Mesendoderm (in vitro differentiated cells): ENCODE results near the gene AP5Z1.

Experiments used
- DNase-seq: peaks from one replicate; pipeline ENCODE4 v3.0.0; 2013
- H2AK5ac ChIP-seq: 2 replicates; pipeline ENCODE4 v1.6.1; 2013; ENCODE audit warnings: low read length, inconsistent platforms
- H2BK120ac ChIP-seq: 2 replicates; pipeline ENCODE4 v1.6.1; 2013; ENCODE audit warnings: low read depth, mild to moderate bottlenecking, low read length, moderate library complexity, mixed read lengths
- H2BK15ac ChIP-seq: replicated peaks from 2 replicates; pipeline ENCODE4 v1.6.1; 2013; ENCODE audit warnings: low read depth, mild to moderate bottlenecking, moderate library complexity
- H2BK5ac ChIP-seq: 2 replicates; pipeline ENCODE4 v1.6.1; 2013; ENCODE audit warnings: low read length, inconsistent platforms
- H3K18ac ChIP-seq: 2 replicates; pipeline ENCODE4 v1.6.1; 2013; ENCODE audit warnings: mild to moderate bottlenecking, low read length, mixed read lengths
- H3K23ac ChIP-seq: one replicate; pipeline ENCODE4 v1.6.1; 2013; ENCODE audit warnings: low read length
- H3K27ac ChIP-seq: 2 replicates; pipeline ENCODE4 v1.5.1; 2013; ENCODE audit warnings: low read depth, mild to moderate bottlenecking, inconsistent platforms, low read length, moderate library complexity
- H3K27me3 ChIP-seq: 2 replicates; pipeline ENCODE4 v1.6.1; 2013; ENCODE audit warnings: low read length, control low read depth, mild to moderate bottlenecking, inconsistent platforms; ENCODE audit not compliant: insufficient read depth, poor library complexity
- H3K36me3 ChIP-seq: 2 replicates; pipeline ENCODE4 v1.6.1; 2013; ENCODE audit warnings: low read length, inconsistent platforms; ENCODE audit not compliant: control insufficient read depth, insufficient read depth
- H3K4ac ChIP-seq: one replicate; pipeline ENCODE4 v1.6.1; 2013; ENCODE audit warnings: low read depth, mild to moderate bottlenecking, low read length, moderate library complexity
- H3K4me1 ChIP-seq: 2 replicates; pipeline ENCODE4 v1.6.1; 2013; ENCODE audit warnings: low read depth, low read length, inconsistent platforms; ENCODE audit not compliant: control insufficient read depth
- H3K4me2 ChIP-seq: 2 replicates; pipeline ENCODE4 v1.6.1; 2013; ENCODE audit warnings: low read length
- H3K4me3 ChIP-seq: 2 replicates; pipeline ENCODE4 v1.5.1; 2013; ENCODE audit warnings: mild to moderate bottlenecking, low read length
- H3K56ac ChIP-seq: one replicate; pipeline ENCODE4 v1.6.1; 2013; ENCODE audit warnings: low read length
- H3K79me1 ChIP-seq: 2 replicates; pipeline ENCODE4 v1.6.1; 2013; ENCODE audit warnings: low read length, inconsistent platforms
- H3K79me2 ChIP-seq: 2 replicates; pipeline ENCODE4 v1.6.1; 2013; ENCODE audit warnings: mild to moderate bottlenecking, low read length; ENCODE audit not compliant: control insufficient read depth, insufficient read depth
- H3K9ac ChIP-seq: 2 replicates; pipeline ENCODE4 v1.6.1; 2013; ENCODE audit warnings: low read length, inconsistent platforms
- H4K5ac ChIP-seq: one replicate; pipeline ENCODE4 v1.6.1; 2013; ENCODE audit warnings: low read length
- H4K8ac ChIP-seq: one replicate; pipeline ENCODE4 v1.6.1; 2013; ENCODE audit warnings: low read depth, mild to moderate bottlenecking, control low read depth, low read length, moderate library complexity
- WGBS: extraction: QIAGEN DNeasy Blood & Tissue Kit; methylation state at CpG from one replicate; pipeline ENCODE4 v1.1.7; 2013; ENCODE audit warnings: low lambda C conversion rate, missing lambda C conversion rate; ENCODE audit not compliant: insufficient coverage; ENCODE audit errors: extremely low coverage; 5-methylcytosine and 5-hydroxymethylcytosine counted together

The AP5Z1 gene

GRCh38 chr7:4747746-4748145 is 27.7 kb upstream of the AP5Z1 start:
- no peak overlapping the region for H3K56ac ChIP-seq
- H3K4ac ChIP-seq: no peak overlapping the region
- no peaks in the 10 kb centered on the region for H3K79me2 ChIP-seq
- H3K23ac ChIP-seq: no peak overlapping the region
- H2BK5ac ChIP-seq: no peak overlapping the region
- H4K8ac ChIP-seq: no peak overlapping the region
- H3K4me3 ChIP-seq: no peak overlapping the region
- no peaks in the 10 kb centered on the region for H3K79me1 ChIP-seq
- H3K27me3 ChIP-seq: no peaks in the 10 kb centered on the region
- H2BK15ac ChIP-seq: no peak overlapping the region
- H2BK120ac ChIP-seq: no peak overlapping the region
- peaks cover 2% of the 10 kb centered on the region for H3K4me1 ChIP-seq
- DNase-seq: no peak
- no peak overlapping the region for H3K18ac ChIP-seq
- no peak overlapping the region for H3K4me2 ChIP-seq
- no peak overlapping the region for H3K9ac ChIP-seq
- H3K36me3 ChIP-seq: no peaks in the 10 kb centered on the region
- no peak overlapping the region for H4K5ac ChIP-seq
- no CpG with 5 or more reads among the region's 11 CpGs for WGBS
- H3K27ac ChIP-seq: no peak overlapping the region
- H2AK5ac ChIP-seq: no peak overlapping the region

- Histone ChIP-seq H3K36me3 (no peaks in the 10 kb centered on the region), H3K56ac (no peak overlapping the region), H3K18ac (no peak overlapping the region), H3K23ac (no peak overlapping the region), H3K27me3 (no peaks in the 10 kb centered on the region), H2BK120ac (no peak overlapping the region), H3K4me1 (peaks cover 2% of the 10 kb centered on the region), H3K4ac (no peak overlapping the region), H3K79me2 (no peaks in the 10 kb centered on the region), H3K4me3 (no peak overlapping the region), H4K8ac (no peak overlapping the region), H3K4me2 (no peak overlapping the region), H3K79me1 (no peaks in the 10 kb centered on the region), H2AK5ac (no peak overlapping the region), H4K5ac (no peak overlapping the region), H2BK5ac (no peak overlapping the region), H3K27ac (no peak overlapping the region), H3K9ac (no peak overlapping the region), H2BK15ac (no peak overlapping the region)
- no CpG with 5 or more reads among the region's 10 CpGs for WGBS
- DNase-seq: no peak
Observed at GRCh38 chr7:4748231-4748681, 27.2 kb upstream of the AP5Z1 start.

- H3K4me2 ChIP-seq: no peak overlapping the region
- no peak for DNase-seq
- H3K27me3 ChIP-seq: no peaks in the 10 kb centered on the region
- H2BK5ac ChIP-seq: no peak overlapping the region
- H3K27ac ChIP-seq: no peak overlapping the region
- H3K23ac ChIP-seq: no peak overlapping the region
- H3K4me3 ChIP-seq: no peak overlapping the region
- no peak overlapping the region for H2AK5ac ChIP-seq
- H3K36me3 ChIP-seq: no peaks in the 10 kb centered on the region
- no peak overlapping the region for H3K56ac ChIP-seq
- no peak overlapping the region for H4K5ac ChIP-seq
- no CpG with 5 or more reads among the region's 14 CpGs for WGBS
- H3K79me2 ChIP-seq: no peaks in the 10 kb centered on the region
- H3K18ac ChIP-seq: no peak overlapping the region
- no peak overlapping the region for H2BK15ac ChIP-seq
- H3K9ac ChIP-seq: no peak overlapping the region
- no peak overlapping the region for H3K4ac ChIP-seq
- H3K79me1 ChIP-seq: no peaks in the 10 kb centered on the region
- peaks cover 2% of the 10 kb centered on the region for H3K4me1 ChIP-seq
- H2BK120ac ChIP-seq: no peak overlapping the region
- H4K8ac ChIP-seq: no peak overlapping the region
Observed at GRCh38 chr7:4749363-4749762, 26.1 kb upstream of the AP5Z1 start.

- no peaks in the 10 kb centered on the region for H3K27me3 ChIP-seq
- no peak overlapping the region for H4K8ac ChIP-seq
- H3K18ac ChIP-seq: no peak overlapping the region
- H2BK5ac ChIP-seq: no peak overlapping the region
- no peak overlapping the region for H3K23ac ChIP-seq
- no peak overlapping the region for H3K9ac ChIP-seq
- no peaks in the 10 kb centered on the region for H3K79me2 ChIP-seq
- H3K56ac ChIP-seq: no peak overlapping the region
- H3K4me3 ChIP-seq: no peak overlapping the region
- H4K5ac ChIP-seq: no peak overlapping the region
- H3K4me2 ChIP-seq: no peak overlapping the region
- no peaks in the 10 kb centered on the region for H3K4me1 ChIP-seq
- H3K27ac ChIP-seq: no peak overlapping the region
- H3K36me3 ChIP-seq: no peaks in the 10 kb centered on the region
- no peak overlapping the region for H2BK15ac ChIP-seq
- no CpG with 5 or more reads among the region's 15 CpGs for WGBS
- H2BK120ac ChIP-seq: no peak overlapping the region
- no peak overlapping the region for H3K4ac ChIP-seq
- no peaks in the 10 kb centered on the region for H3K79me1 ChIP-seq
- H2AK5ac ChIP-seq: no peak overlapping the region
- DNase-seq: no peak
Observed at GRCh38 chr7:4749798-4750197, 25.6 kb upstream of the AP5Z1 start.

- no peak overlapping the region for H3K4ac ChIP-seq
- no peak overlapping the region for H3K4me2 ChIP-seq
- H2AK5ac ChIP-seq: no peak overlapping the region
- no peaks in the 10 kb centered on the region for H3K79me2 ChIP-seq
- no peaks in the 10 kb centered on the region for H3K79me1 ChIP-seq
- H4K8ac ChIP-seq: no peak overlapping the region
- DNase-seq: no peak
- no peak overlapping the region for H3K56ac ChIP-seq
- no peak overlapping the region for H3K9ac ChIP-seq
- no peaks in the 10 kb centered on the region for H3K4me1 ChIP-seq
- no peak overlapping the region for H3K18ac ChIP-seq
- H2BK120ac ChIP-seq: no peak overlapping the region
- no peaks in the 10 kb centered on the region for H3K36me3 ChIP-seq
- H3K27me3 ChIP-seq: no peaks in the 10 kb centered on the region
- no peak overlapping the region for H2BK5ac ChIP-seq
- no peak overlapping the region for H3K4me3 ChIP-seq
- no peak overlapping the region for H3K27ac ChIP-seq
- no peak overlapping the region for H4K5ac ChIP-seq
- WGBS: no CpG with 5 or more reads among the region's 20 CpGs
- no peak overlapping the region for H2BK15ac ChIP-seq
- H3K23ac ChIP-seq: no peak overlapping the region
Observed at GRCh38 chr7:4751398-4751947, 23.9 kb upstream of the AP5Z1 start.
